HepG2 (cell line): ENCODE data around the gene PRXL2B. TPM values are rescaled to one million over a fixed set of nuclear protein-coding genes. Genes with fewer than 3 reads are reported as not detected.

Experiments used
- ATAC-seq: fragments of 200-7000 bp; cut with Tn5 transposase; 3 replicates; pipeline ENCODE4 v1.9.1; 2020; ENCODE audit warnings: mild to moderate bottlenecking, moderate library complexity
- BruUV-seq: library from RNA; stranded (reverse); fragments of 400-500 nt; replicated peaks from 2 replicates; lab custom pipeline; 2021; lab: Mats Ljungman, UMichigan
- CTCF ChIA-PET: fragments of 300-600 bp; formaldehyde crosslinking; extraction: SDS; loops from one replicate; lab custom pipeline; 2021; ENCODE audit warnings: low total read pairs, inconsistent platforms, low intra/inter-chr PET ratio; lab: Yijun Ruan, JAX
- POLR2A ChIA-PET: fragments of 350-600 bp; sonication (Branson Sonifier 250); formaldehyde crosslinking; loops from one replicate; lab custom pipeline; 2020; ENCODE audit warnings: antibody characterized with exemption, inconsistent platforms; lab: Yijun Ruan, JAX
- DNase-seq: peaks from one replicate; pipeline ENCODE4 v3.0.0-alpha.2; 2015; ENCODE audit warnings: low spot score
- FAIRE-seq: peaks from 3 replicates; lab custom pipeline; 2011; peaks lifted over from hg19 to GRCh38; lab: Jason Lieb, UNC
- H2AFZ ChIP-seq: one replicate; pipeline ENCODE4 v1.6.1; 2011; ENCODE audit warnings: low read length, inconsistent platforms
- H3K27ac ChIP-seq: fragments of 300-600 bp; 3 replicates; pipeline ENCODE4 v1.8.0; 2011; ENCODE audit warnings: mixed run types, mild to moderate bottlenecking, mixed read lengths, low read length, inconsistent platforms; ENCODE audit not compliant: insufficient read depth; ENCODE audit errors: extremely low read length
- H3K27me3 ChIP-seq, 2 experiments: fragments of 200-600 bp in 1 of 2; 2 replicates in 1 of 2; 3 replicates in 1 of 2; pipeline versions ENCODE4 v1.6.0 to v1.8.0; 2011; ENCODE audit warnings: low read length in 2 of 2, mild to moderate bottlenecking in 2 of 2, moderate library complexity in 2 of 2, inconsistent platforms in 1 of 2; ENCODE audit not compliant: insufficient read depth in 2 of 2, control insufficient read depth in 1 of 2
- H3K36me3 ChIP-seq, 2 experiments: fragments of 200-600 bp in 1 of 2; replicated peaks in 1 of 2; 2 replicates in 1 of 2; 3 replicates in 1 of 2; pipeline versions ENCODE4 v1.5.1 to v1.8.0; 2011; ENCODE audit warnings: low read length in 2 of 2, inconsistent platforms in 1 of 2; ENCODE audit not compliant: insufficient read depth in 2 of 2, control insufficient read depth in 1 of 2
- H3K4me1 ChIP-seq: 2 replicates; pipeline ENCODE4 v1.5.1; 2012; ENCODE audit warnings: low read length, inconsistent platforms; ENCODE audit not compliant: insufficient read depth
- H3K4me2 ChIP-seq: 2 replicates; pipeline ENCODE4 v1.6.0; 2011; ENCODE audit warnings: low read depth, low read length, inconsistent platforms
- H3K4me3 ChIP-seq, 3 experiments: fragments of 200-600 bp in 1 of 3; sonication (generic), shearing (Covaris generic) in 1 of 3; replicated peaks in 1 of 3; 2 replicates each; pipeline ENCODE4 v1.5.1; 2011 to 2016; ENCODE audit warnings: low read length in 3 of 3, inconsistent platforms in 2 of 3, low read depth in 2 of 3, mild to moderate bottlenecking in 2 of 3, control low read depth in 1 of 3, mixed read lengths in 1 of 3; ENCODE audit not compliant: insufficient read depth in 1 of 3
- H3K79me2 ChIP-seq: one replicate; pipeline ENCODE4 v1.6.1; 2011; ENCODE audit warnings: low read length, inconsistent platforms; ENCODE audit not compliant: insufficient read depth
- H3K9ac ChIP-seq: 2 replicates; pipeline ENCODE4 v1.6.0; 2011; ENCODE audit warnings: mild to moderate bottlenecking, low read depth, low read length, inconsistent platforms; ENCODE audit not compliant: insufficient read depth
- H3K9me3 ChIP-seq: 2 replicates; pipeline ENCODE4 v1.5.1; 2012; ENCODE audit warnings: mild to moderate bottlenecking, low read length
- H4K20me1 ChIP-seq: 2 replicates; pipeline ENCODE4 v1.6.0; 2011; ENCODE audit warnings: inconsistent platforms, mild to moderate bottlenecking, low read length, moderate library complexity; ENCODE audit not compliant: insufficient read depth
- ATF4 ChIP-seq, 2 experiments: fragments of 450-650 bp in 1 of 2; sonication (generic) in 1 of 2; formaldehyde crosslinking; IDR thresholded peaks; 2 replicates each; pipeline versions ENCODE4 v1.5.0 to v1.8.0; 2020 to 2022; ENCODE audit warnings: mild to moderate bottlenecking in 1 of 2, missing genetic modification reagents in 1 of 2
- CBX2 ChIP-seq, 2 experiments: fragments of 200-600 bp in 1 of 2; sonication (generic); formaldehyde crosslinking in 1 of 2; IDR thresholded peaks; 2 replicates each; pipeline versions ENCODE4 v1.7.0 to v1.8.1; 2018 to 2022; ENCODE audit warnings: low read depth in 2 of 2, low read length in 1 of 2, mild to moderate bottlenecking in 1 of 2, missing genetic modification reagents in 1 of 2
- GZF1 ChIP-seq: sonication (generic); formaldehyde crosslinking; IDR thresholded peaks from 2 replicates; pipeline ENCODE4 v1.5.1; 2020; ENCODE audit warnings: mild to moderate bottlenecking, missing genetic modification reagents
- KDM4B ChIP-seq: sonication (generic); formaldehyde crosslinking; IDR thresholded peaks from 2 replicates; pipeline ENCODE4 v1.4.0; 2020; ENCODE audit warnings: missing genetic modification reagents
- NFAT5 ChIP-seq: sonication (generic); formaldehyde crosslinking; IDR thresholded peaks from 2 replicates; pipeline ENCODE4 v1.4.0; 2020; ENCODE audit warnings: missing genetic modification reagents
- PHF20 ChIP-seq: sonication (generic); formaldehyde crosslinking; IDR thresholded peaks from 2 replicates; pipeline ENCODE4 v1.5.0; 2020; ENCODE audit warnings: mild to moderate bottlenecking, missing genetic modification reagents
- REST ChIP-seq, 2 experiments: IDR thresholded peaks; 2 replicates each; pipeline ENCODE4 v1.6.1; 2011 to 2012; ENCODE audit warnings: low read length in 2 of 2, borderline replicate concordance in 1 of 2, low read depth in 1 of 2, mild to moderate bottlenecking in 1 of 2, moderate library complexity in 1 of 2
- TAF15 ChIP-seq: fragments of 200-400 bp; formaldehyde crosslinking; IDR thresholded peaks from one replicate; pipeline ENCODE4 v1.6.1; 2018; ENCODE audit warnings: mild to moderate bottlenecking, low read depth, low read length; ENCODE audit not compliant: poor library complexity, severe bottlenecking
- ZBTB1 ChIP-seq: sonication (generic); formaldehyde crosslinking; IDR thresholded peaks from 2 replicates; pipeline ENCODE4 v1.4.0; 2020; ENCODE audit warnings: missing genetic modification reagents, borderline replicate concordance
- ZMYM4 ChIP-seq: sonication (generic); formaldehyde crosslinking; IDR thresholded peaks from 2 replicates; pipeline ENCODE4 v1.8.1; 2023; ENCODE audit warnings: mild to moderate bottlenecking, missing genetic modification reagents
- ZNF12 ChIP-seq: sonication (generic); formaldehyde crosslinking; IDR thresholded peaks from 2 replicates; pipeline ENCODE4 v1.5.0; 2020; ENCODE audit warnings: missing genetic modification reagents
- ZNF557 ChIP-seq: sonication (generic); formaldehyde crosslinking; IDR thresholded peaks from 2 replicates; pipeline ENCODE4 v1.4.0; 2020; ENCODE audit warnings: missing genetic modification reagents
- ZNF761 ChIP-seq: sonication (generic); formaldehyde crosslinking; conservative IDR thresholded peaks from 2 replicates; pipeline ENCODE4 v1.4.0; 2020; ENCODE audit warnings: mild to moderate bottlenecking, missing genetic modification reagents
- WGBS: methylation state at CpG from one replicate; pipeline ENCODE4 v1.1.6; 2017; ENCODE audit warnings: low lambda C conversion rate; 5-methylcytosine and 5-hydroxymethylcytosine counted together
- in situ Hi-C: cut with HindIII; loops from 2 replicates; pipeline ENCODE4 v1.10.0; 2017; ENCODE audit warnings: low pct_unique_long_range_greater_than_20kb; ENCODE audit not compliant: extremely low pct_ligation_motif_present
- intact Hi-C: fragments of 100-400 bp; cut with micrococcal nuclease; formaldehyde crosslinking; loops from one replicate; pipeline ENCODE4 v1.10.0; 2022; ENCODE audit not compliant: unreplicated experiment
- polyA plus RNA-seq, 8 experiments: library from polyadenylated mRNA; depleted of rRNA in 3 of 8; stranded (reverse) in 7 of 8; unstranded in 1 of 8; fragments of >200 nt; fragmentation: Illumina TruSeq in 4 of 8; extraction: Trizol in 4 of 8; gene quantifications; 2 replicates each; pipeline versions ENCODE4 v1.2.1 to v1.2.3, GENCODE V29; 2011 to 2016; ENCODE audit warnings: low read depth in 4 of 8, missing spikeins in 1 of 8, mixed read lengths in 1 of 8; ENCODE audit not compliant: insufficient read depth in 1 of 8
- total RNA-seq, 5 experiments: library from RNA; depleted of rRNA; stranded (reverse); fragments of >200 nt; fragmentation: Illumina TruSeq; extraction: Trizol; gene quantifications; 2 replicates each; pipeline ENCODE4 v1.2.3, GENCODE V29; 2016; ENCODE audit warnings: low read depth in 1 of 5

Gene PRXL2B
- total and polyA plus RNA-seq, 2 of the 13 experiments (the other 11 are each of a cell fraction or from before 2014, with no cell fraction given), result 16.8 to 22.1 TPM

- ATAC-seq, result no peak
- FAIRE-seq, result no peak
Observed at GRCh38 chr1:2601721-2602303, 15.2 kb downstream of the PRXL2B start.

More at GRCh38 chr1:2601721-2602303, 15.2 kb downstream of the PRXL2B start:
- Histone ChIP-seq H3K79me2 (no peaks in the 10 kb centered on the region), H3K27ac (no peak overlapping the region), H3K4me3 (no peak overlapping the region), H3K36me3 (no peaks in the 10 kb centered on the region), H3K4me1 (no peaks in the 10 kb centered on the region), H3K9ac (no peak overlapping the region), H3K9me3 (no peaks in the 10 kb centered on the region), H3K27me3 (peaks cover 11 to 65% of the 10 kb centered on the region in 2 experiments; a peak in 4 of 5 replicates), H2AFZ (no peak overlapping the region), H4K20me1 (no peaks in the 10 kb centered on the region), H3K4me2 (no peak overlapping the region)
- in situ Hi-C loops (no loop called here), intact Hi-C loops (no loop called here)
- no peak for TF ChIP-seq ZNF557 (CRISPR knock-in tag)
- TF ChIP-seq ZNF12, result no peak
- no peak for TF ChIP-seq GZF1 (CRISPR knock-in tag)
- no peak for TF ChIP-seq PHF20 (CRISPR knock-in tag)
- no peak for TF ChIP-seq TAF15
- TF ChIP-seq KDM4B, result no peak
- TF ChIP-seq ZBTB1 (CRISPR knock-in tag), result no peak
- no peak for TF ChIP-seq ZNF761
- TF ChIP-seq ZMYM4, result no peak
- no peak for TF ChIP-seq NFAT5 (CRISPR knock-in tag)
- TF ChIP-seq ATF4 (CRISPR knock-in tag; IDR thresholded peaks at IDR 0.05), result no peak
- TF ChIP-seq REST (IDR thresholded peaks at IDR 0.05; ENCODE audit: borderline replicate concordance in 1 of 2, low read depth in 1 of 2, low read length in 2 of 2), result no peak
- no peak for TF ChIP-seq CBX2 (IDR thresholded peaks at IDR 0.05; ENCODE audit: low read depth, low read length)
- no peak for TF ChIP-seq CBX2 (CRISPR knock-in tag; IDR thresholded peaks at IDR 0.05; ENCODE audit: low read depth)
- no TSS peak for BruUV-seq
- 39% methylated on average over 14 of the region's 18 CpGs for WGBS
- no peak for DNase-seq
- ChIA-PET CTCF (no interaction called here), POLR2A (no interaction called here)
